HepG2 (cell line): ENCODE data around the gene HS6ST1. TPM values are rescaled to one million over a fixed set of nuclear protein-coding genes. Genes with fewer than 3 reads are reported as not detected.

Source experiments
- CCAR2 ChIP-seq: fragments of 200-400 bp; formaldehyde crosslinking; optimal IDR thresholded peaks from 2 replicates; pipeline ENCODE3; 2018; ENCODE audit warnings: low read depth, mild to moderate bottlenecking, low read length, moderate library complexity
- CENPX ChIP-seq: sonication (generic); formaldehyde crosslinking; IDR thresholded peaks from 2 replicates; pipeline ENCODE4 v1.9.0; 2021; ENCODE audit warnings: mild to moderate bottlenecking, missing genetic modification reagents, moderate library complexity
- CHCHD3 ChIP-seq: sonication (generic); formaldehyde crosslinking; IDR thresholded peaks from 2 replicates; pipeline ENCODE4 v1.8.0; 2022; ENCODE audit warnings: mild to moderate bottlenecking, missing genetic modification reagents, moderate library complexity
- EHMT2 ChIP-seq: fragments of 200-600 bp; sonication (generic); IDR thresholded peaks from 2 replicates; pipeline ENCODE4 v1.7.0; 2017; ENCODE audit warnings: antibody characterized with exemption, low read depth, low read length, borderline replicate concordance
- GPN1 ChIP-seq: sonication (generic); formaldehyde crosslinking; IDR thresholded peaks from 2 replicates; pipeline ENCODE4 v1.5.1; 2020; ENCODE audit warnings: missing genetic modification reagents, borderline replicate concordance
- HOXA3 ChIP-seq: sonication (generic); formaldehyde crosslinking; IDR thresholded peaks from 2 replicates; pipeline ENCODE4 v1.5.0; 2020; ENCODE audit warnings: missing genetic modification reagents
- MIXL1 ChIP-seq: IDR thresholded peaks from 2 replicates; pipeline ENCODE4 v1.6.1; 2016
- TCF12 ChIP-seq, 2 experiments: fragments of 450-650 bp in 1 of 2; sonication (generic) in 1 of 2; formaldehyde crosslinking in 1 of 2; IDR thresholded peaks; 2 replicates each; pipeline versions ENCODE4 v1.6.1 to v1.8.0; 2017 to 2022; ENCODE audit warnings: antibody characterized with exemption in 1 of 2, mild to moderate bottlenecking in 1 of 2, missing genetic modification reagents in 1 of 2, moderate library complexity in 1 of 2
- TP53 ChIP-seq: sonication (generic); formaldehyde crosslinking; conservative IDR thresholded peaks from 2 replicates; pipeline ENCODE4 v1.4.0; 2020; ENCODE audit warnings: missing genetic modification reagents
- U2AF2 ChIP-seq: fragments of 200-400 bp; formaldehyde crosslinking; IDR thresholded peaks from 2 replicates; pipeline ENCODE4 v1.6.1; 2017; ENCODE audit warnings: low read depth, mild to moderate bottlenecking, low read length
- ZNF263 ChIP-seq: sonication (generic); formaldehyde crosslinking; IDR thresholded peaks from 2 replicates; pipeline ENCODE4 v1.4.0; 2020; ENCODE audit warnings: missing genetic modification reagents
- polyA plus RNA-seq, 8 experiments: library from polyadenylated mRNA; depleted of rRNA in 3 of 8; stranded (reverse) in 7 of 8; unstranded in 1 of 8; fragments of >200 nt; fragmentation: Illumina TruSeq in 4 of 8; extraction: Trizol in 4 of 8; gene quantifications; 2 replicates each; pipeline versions ENCODE4 v1.2.1 to v1.2.3, GENCODE V29; 2011 to 2016; ENCODE audit warnings: low read depth in 4 of 8, missing spikeins in 1 of 8, mixed read lengths in 1 of 8; ENCODE audit not compliant: insufficient read depth in 1 of 8
- total RNA-seq, 5 experiments: library from RNA; depleted of rRNA; stranded (reverse); fragments of >200 nt; fragmentation: Illumina TruSeq; extraction: Trizol; gene quantifications; 2 replicates each; pipeline ENCODE4 v1.2.3, GENCODE V29; 2016; ENCODE audit warnings: low read depth in 1 of 5
- TF ChIP-seq, protein P1 (sequence below): sonication (generic); formaldehyde crosslinking; IDR thresholded peaks from 2 replicates; pipeline ENCODE4 v1.4.0; 2020; ENCODE audit warnings: missing genetic modification reagents, borderline replicate concordance
- TF ChIP-seq, protein P2 (sequence below): sonication (generic); formaldehyde crosslinking; IDR thresholded peaks from 2 replicates; pipeline ENCODE4 v1.5.0; 2020; ENCODE audit warnings: mild to moderate bottlenecking, missing genetic modification reagents, borderline replicate concordance
- TF ChIP-seq, protein P3 (sequence below): sonication (generic); formaldehyde crosslinking; IDR thresholded peaks from 2 replicates; pipeline ENCODE4 v1.4.0; 2020; ENCODE audit warnings: missing genetic modification reagents, mild to moderate bottlenecking, borderline replicate concordance

The HS6ST1 gene
- total and polyA plus RNA-seq, 2 of the 13 experiments (the other 11 are each of a cell fraction or from before 2014, with no cell fraction given): 34.5 to 84.6 TPM

DNA sequence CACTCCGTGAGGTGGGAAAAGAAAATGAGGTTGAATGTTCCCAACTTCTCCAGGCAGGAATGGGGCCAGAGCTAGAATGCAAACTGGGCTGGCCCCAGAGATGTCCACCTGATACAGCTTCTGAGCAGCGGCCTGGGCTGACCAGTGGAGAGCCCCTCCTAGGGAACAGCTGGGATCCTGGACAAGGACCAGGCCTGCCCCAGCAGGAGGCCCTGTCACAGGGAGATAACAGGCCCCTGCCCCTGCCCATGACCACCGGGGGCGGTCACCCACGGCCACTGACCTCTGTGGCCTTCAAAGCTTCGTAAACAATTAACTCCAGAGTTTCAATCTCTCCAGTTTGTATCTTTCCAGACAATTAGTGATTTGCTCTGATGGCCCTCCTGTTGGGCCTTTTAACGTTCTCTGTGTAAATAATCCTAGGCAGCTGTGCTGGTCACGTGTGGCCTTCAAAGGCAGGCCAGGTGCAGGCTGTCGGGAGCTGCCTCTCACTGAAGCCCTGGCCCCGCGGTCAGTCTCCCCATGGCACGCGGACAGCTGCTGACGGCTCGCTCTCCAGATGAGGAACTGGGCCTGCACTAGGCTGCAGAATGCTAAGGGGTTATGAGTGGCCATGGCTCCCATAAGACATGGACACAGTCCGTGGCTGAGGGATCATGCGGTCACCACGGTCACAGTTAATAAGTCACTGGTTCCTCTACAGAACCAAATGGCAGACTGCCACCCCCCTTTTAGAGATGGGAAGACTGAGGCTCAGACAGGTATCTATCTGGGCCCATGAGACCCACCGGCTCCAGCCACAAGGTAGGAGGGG, 9.2 kb downstream of the HS6ST1 start (continued):
- TF ChIP-seq HOXA3: peak; percentile 93
- TF ChIP-seq TCF12 (IDR thresholded peaks at IDR 0.05): no peak
- peak; percentile 99 for TF ChIP-seq TCF12 (CRISPR knock-in tag; IDR thresholded peaks at IDR 0.05)
- peak; percentile 87 for TF ChIP-seq MIXL1 (CRISPR knock-in tag)
- 0 out of 2 replicates have a peak, but pooled peaks have one; percentile 86 for TF ChIP-seq TP53
- no peak for TF ChIP-seq CENPX
- no peak for TF ChIP-seq GPN1 (CRISPR knock-in tag)
- TF ChIP-seq, protein P1, sequence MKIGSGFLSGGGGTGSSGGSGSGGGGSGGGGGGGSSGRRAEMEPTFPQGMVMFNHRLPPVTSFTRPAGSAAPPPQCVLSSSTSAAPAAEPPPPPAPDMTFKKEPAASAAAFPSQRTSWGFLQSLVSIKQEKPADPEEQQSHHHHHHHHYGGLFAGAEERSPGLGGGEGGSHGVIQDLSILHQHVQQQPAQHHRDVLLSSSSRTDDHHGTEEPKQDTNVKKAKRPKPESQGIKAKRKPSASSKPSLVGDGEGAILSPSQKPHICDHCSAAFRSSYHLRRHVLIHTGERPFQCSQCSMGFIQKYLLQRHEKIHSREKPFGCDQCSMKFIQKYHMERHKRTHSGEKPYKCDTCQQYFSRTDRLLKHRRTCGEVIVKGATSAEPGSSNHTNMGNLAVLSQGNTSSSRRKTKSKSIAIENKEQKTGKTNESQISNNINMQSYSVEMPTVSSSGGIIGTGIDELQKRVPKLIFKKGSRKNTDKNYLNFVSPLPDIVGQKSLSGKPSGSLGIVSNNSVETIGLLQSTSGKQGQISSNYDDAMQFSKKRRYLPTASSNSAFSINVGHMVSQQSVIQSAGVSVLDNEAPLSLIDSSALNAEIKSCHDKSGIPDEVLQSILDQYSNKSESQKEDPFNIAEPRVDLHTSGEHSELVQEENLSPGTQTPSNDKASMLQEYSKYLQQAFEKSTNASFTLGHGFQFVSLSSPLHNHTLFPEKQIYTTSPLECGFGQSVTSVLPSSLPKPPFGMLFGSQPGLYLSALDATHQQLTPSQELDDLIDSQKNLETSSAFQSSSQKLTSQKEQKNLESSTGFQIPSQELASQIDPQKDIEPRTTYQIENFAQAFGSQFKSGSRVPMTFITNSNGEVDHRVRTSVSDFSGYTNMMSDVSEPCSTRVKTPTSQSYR (CRISPR knock-in tag): peak; percentile 72; the same call in 1 of the 2 replicates
- peak; percentile 30; the same call in 1 of the 2 replicates for TF ChIP-seq EHMT2
- no peak for TF ChIP-seq CCAR2
- TF ChIP-seq, protein P2, sequence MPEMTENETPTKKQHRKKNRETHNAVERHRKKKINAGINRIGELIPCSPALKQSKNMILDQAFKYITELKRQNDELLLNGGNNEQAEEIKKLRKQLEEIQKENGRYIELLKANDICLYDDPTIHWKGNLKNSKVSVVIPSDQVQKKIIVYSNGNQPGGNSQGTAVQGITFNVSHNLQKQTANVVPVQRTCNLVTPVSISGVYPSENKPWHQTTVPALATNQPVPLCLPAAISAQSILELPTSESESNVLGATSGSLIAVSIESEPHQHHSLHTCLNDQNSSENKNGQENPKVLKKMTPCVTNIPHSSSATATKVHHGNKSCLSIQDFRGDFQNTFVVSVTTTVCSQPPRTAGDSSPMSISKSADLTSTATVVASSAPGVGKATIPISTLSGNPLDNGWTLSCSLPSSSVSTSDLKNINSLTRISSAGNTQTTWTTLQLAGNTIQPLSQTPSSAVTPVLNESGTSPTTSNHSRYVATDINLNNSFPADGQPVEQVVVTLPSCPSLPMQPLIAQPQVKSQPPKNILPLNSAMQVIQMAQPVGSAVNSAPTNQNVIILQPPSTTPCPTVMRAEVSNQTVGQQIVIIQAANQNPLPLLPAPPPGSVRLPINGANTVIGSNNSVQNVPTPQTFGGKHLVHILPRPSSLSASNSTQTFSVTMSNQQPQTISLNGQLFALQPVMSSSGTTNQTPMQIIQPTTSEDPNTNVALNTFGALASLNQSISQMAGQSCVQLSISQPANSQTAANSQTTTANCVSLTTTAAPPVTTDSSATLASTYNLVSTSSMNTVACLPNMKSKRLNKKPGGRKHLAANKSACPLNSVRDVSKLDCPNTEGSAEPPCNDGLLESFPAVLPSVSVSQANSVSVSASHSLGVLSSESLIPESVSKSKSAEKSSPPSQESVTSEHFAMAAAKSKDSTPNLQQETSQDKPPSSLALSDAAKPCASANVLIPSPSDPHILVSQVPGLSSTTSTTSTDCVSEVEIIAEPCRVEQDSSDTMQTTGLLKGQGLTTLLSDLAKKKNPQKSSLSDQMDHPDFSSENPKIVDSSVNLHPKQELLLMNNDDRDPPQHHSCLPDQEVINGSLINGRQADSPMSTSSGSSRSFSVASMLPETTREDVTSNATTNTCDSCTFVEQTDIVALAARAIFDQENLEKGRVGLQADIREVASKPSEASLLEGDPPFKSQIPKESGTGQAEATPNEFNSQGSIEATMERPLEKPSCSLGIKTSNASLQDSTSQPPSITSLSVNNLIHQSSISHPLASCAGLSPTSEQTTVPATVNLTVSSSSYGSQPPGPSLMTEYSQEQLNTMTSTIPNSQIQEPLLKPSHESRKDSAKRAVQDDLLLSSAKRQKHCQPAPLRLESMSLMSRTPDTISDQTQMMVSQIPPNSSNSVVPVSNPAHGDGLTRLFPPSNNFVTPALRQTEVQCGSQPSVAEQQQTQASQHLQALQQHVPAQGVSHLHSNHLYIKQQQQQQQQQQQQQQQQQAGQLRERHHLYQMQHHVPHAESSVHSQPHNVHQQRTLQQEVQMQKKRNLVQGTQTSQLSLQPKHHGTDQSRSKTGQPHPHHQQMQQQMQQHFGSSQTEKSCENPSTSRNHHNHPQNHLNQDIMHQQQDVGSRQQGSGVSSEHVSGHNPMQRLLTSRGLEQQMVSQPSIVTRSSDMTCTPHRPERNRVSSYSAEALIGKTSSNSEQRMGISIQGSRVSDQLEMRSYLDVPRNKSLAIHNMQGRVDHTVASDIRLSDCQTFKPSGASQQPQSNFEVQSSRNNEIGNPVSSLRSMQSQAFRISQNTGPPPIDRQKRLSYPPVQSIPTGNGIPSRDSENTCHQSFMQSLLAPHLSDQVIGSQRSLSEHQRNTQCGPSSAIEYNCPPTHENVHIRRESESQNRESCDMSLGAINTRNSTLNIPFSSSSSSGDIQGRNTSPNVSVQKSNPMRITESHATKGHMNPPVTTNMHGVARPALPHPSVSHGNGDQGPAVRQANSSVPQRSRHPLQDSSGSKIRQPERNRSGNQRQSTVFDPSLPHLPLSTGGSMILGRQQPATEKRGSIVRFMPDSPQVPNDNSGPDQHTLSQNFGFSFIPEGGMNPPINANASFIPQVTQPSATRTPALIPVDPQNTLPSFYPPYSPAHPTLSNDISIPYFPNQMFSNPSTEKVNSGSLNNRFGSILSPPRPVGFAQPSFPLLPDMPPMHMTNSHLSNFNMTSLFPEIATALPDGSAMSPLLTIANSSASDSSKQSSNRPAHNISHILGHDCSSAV: peak; percentile 93; the same call in 1 of the 2 replicates
- TF ChIP-seq, protein P3, sequence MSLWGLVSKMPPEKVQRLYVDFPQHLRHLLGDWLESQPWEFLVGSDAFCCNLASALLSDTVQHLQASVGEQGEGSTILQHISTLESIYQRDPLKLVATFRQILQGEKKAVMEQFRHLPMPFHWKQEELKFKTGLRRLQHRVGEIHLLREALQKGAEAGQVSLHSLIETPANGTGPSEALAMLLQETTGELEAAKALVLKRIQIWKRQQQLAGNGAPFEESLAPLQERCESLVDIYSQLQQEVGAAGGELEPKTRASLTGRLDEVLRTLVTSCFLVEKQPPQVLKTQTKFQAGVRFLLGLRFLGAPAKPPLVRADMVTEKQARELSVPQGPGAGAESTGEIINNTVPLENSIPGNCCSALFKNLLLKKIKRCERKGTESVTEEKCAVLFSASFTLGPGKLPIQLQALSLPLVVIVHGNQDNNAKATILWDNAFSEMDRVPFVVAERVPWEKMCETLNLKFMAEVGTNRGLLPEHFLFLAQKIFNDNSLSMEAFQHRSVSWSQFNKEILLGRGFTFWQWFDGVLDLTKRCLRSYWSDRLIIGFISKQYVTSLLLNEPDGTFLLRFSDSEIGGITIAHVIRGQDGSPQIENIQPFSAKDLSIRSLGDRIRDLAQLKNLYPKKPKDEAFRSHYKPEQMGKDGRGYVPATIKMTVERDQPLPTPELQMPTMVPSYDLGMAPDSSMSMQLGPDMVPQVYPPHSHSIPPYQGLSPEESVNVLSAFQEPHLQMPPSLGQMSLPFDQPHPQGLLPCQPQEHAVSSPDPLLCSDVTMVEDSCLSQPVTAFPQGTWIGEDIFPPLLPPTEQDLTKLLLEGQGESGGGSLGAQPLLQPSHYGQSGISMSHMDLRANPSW (CRISPR knock-in tag): peak; percentile 99
- TF ChIP-seq ZNF263 (CRISPR knock-in tag): peak; percentile 86
- 0 out of 2 replicates have a peak, but pooled peaks have one; percentile 75 for TF ChIP-seq U2AF2
- TF ChIP-seq CHCHD3 (CRISPR knock-in tag): peak; percentile 76; the same call in 1 of the 2 replicates
